Chondrocyte (in vitro differentiated cells): ENCODE results near the gene TRIM32. TPM values are rescaled to one million over a fixed set of nuclear protein-coding genes. Genes with fewer than 3 reads are reported as not detected.

Experiments
- DNase-seq: peaks from one replicate; pipeline ENCODE4 v3.0.0; 2021; ENCODE audit warnings: mixed read lengths, low spot score
- H3K27ac Mint-ChIP-seq: one replicate; pipeline ENCODE4 v1.8.0; 2021; ENCODE audit warnings: mild to moderate bottlenecking, moderate library complexity, mixed read lengths; ENCODE audit not compliant: unreplicated experiment
- H3K27me3 Mint-ChIP-seq: 2 replicates; pipeline ENCODE4 v1.8.0; 2021; ENCODE audit warnings: low read depth, mixed read lengths
- H3K36me3 Mint-ChIP-seq: 2 replicates; pipeline ENCODE4 v1.8.0; 2021; ENCODE audit warnings: low read depth, mixed read lengths
- H3K4me1 Mint-ChIP-seq: 2 replicates; pipeline ENCODE4 v1.8.0; 2021; ENCODE audit warnings: low read depth, mild to moderate bottlenecking, mixed read lengths
- H3K4me3 Mint-ChIP-seq: one replicate; pipeline ENCODE4 v1.8.0; 2021; ENCODE audit warnings: mild to moderate bottlenecking, moderate library complexity, mixed read lengths; ENCODE audit not compliant: unreplicated experiment
- H3K9me3 Mint-ChIP-seq: 2 replicates; pipeline ENCODE4 v1.8.0; 2021; ENCODE audit warnings: low read depth, mixed read lengths
- total RNA-seq: library from RNA; stranded (reverse); gene quantifications from 3 replicates; pipeline ENCODE4 v1.2.1, GENCODE V29; 2021
- TF ChIP-seq, protein P1 (sequence below): fragments of 200-600 bp; sonication (generic); IDR thresholded peaks from 2 replicates; pipeline ENCODE4 v1.5.0; 2021; ENCODE audit warnings: antibody characterized with exemption, mild to moderate bottlenecking, moderate library complexity

The TRIM32 gene
- total RNA-seq, 1 donor from 2014 or later, result 40.1 TPM

DNA sequence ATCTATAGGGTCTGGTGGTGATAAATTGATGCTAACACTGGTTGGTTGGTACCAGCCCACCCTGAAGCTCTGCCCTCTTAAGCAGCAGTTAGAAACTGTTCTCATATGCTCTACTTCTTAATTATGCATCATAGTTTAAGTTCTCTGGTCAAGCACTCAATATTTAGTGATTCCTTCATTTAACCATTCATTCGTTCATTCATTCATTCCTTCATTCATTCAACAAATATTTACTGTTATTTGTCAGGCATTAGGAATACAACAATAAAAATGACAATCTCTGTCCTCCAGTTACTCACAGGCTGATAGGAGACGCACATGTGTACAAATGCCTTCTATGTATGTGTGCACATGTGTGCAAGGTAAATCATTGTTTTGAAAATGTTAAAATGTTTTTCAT lies 54.6 kb downstream of the TRIM32 start:
- peaks cover 65% of the 10 kb centered on the region for H3K27me3 Mint-ChIP-seq
- H3K36me3 Mint-ChIP-seq, result no peaks in the 10 kb centered on the region
- TF ChIP-seq, protein P1, sequence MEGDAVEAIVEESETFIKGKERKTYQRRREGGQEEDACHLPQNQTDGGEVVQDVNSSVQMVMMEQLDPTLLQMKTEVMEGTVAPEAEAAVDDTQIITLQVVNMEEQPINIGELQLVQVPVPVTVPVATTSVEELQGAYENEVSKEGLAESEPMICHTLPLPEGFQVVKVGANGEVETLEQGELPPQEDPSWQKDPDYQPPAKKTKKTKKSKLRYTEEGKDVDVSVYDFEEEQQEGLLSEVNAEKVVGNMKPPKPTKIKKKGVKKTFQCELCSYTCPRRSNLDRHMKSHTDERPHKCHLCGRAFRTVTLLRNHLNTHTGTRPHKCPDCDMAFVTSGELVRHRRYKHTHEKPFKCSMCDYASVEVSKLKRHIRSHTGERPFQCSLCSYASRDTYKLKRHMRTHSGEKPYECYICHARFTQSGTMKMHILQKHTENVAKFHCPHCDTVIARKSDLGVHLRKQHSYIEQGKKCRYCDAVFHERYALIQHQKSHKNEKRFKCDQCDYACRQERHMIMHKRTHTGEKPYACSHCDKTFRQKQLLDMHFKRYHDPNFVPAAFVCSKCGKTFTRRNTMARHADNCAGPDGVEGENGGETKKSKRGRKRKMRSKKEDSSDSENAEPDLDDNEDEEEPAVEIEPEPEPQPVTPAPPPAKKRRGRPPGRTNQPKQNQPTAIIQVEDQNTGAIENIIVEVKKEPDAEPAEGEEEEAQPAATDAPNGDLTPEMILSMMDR, result no peak
- H3K4me1 Mint-ChIP-seq, result peaks cover 6% of the 10 kb centered on the region
- H3K4me3 Mint-ChIP-seq, result no peak overlapping the region
- no peaks in the 10 kb centered on the region for H3K9me3 Mint-ChIP-seq
- H3K27ac Mint-ChIP-seq, result no peak overlapping the region
- no peak for DNase-seq

DNA sequence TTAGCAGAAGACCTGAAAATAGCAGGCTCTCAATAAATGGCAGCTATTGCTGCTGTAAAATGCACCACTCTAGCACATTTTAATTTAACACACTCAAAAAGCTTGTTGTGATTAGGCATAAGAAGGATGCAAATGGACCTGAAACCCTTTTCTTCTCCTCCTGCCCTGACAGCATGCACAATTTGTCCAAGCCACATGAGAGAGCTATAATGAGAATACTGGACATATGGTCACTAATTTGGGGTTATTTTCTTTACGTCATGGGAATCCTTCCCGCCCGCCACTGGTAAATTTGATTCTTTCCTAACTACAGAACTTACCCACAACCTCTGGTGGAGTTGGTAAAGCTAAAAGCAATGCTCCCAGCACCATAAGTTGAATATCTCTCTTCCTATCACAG lies 62.1 kb downstream of the TRIM32 start:
- Mint-ChIP-seq H3K27me3 (peaks cover 62% of the 10 kb centered on the region), H3K27ac (no peak overlapping the region), H3K4me1 (no peaks in the 10 kb centered on the region), H3K9me3 (no peaks in the 10 kb centered on the region), H3K4me3 (no peak overlapping the region), H3K36me3 (no peaks in the 10 kb centered on the region)
- DNase-seq, result no peak
- TF ChIP-seq, protein P1, result no peak

DNA sequence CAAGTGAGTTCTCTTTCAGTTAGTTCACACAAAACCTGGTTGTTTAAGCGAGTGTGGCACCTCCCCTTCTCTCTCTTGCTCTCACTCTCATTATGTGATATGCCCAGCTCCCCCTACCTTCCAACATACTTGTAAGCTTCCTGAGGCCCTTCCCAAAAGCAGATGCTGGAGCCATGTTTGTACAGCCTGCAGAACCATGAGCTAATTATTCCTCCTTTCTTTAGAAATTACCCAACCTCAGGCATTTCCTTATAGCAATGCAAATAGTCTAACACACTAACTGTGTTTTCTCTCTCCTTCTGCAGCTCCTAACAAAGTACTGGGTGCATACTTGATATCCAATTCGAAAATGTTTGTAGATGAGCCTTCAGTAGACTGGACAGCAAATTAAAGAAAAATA lies 62.7 kb downstream of the TRIM32 start:
- Mint-ChIP-seq H3K36me3 (no peaks in the 10 kb centered on the region), H3K4me3 (no peak overlapping the region), H3K9me3 (peaks cover under 1% of the 10 kb centered on the region), H3K4me1 (no peaks in the 10 kb centered on the region), H3K27me3 (peaks cover 56% of the 10 kb centered on the region), H3K27ac (no peak overlapping the region)
- no peak for DNase-seq
- TF ChIP-seq, protein P1, result no peak

DNA sequence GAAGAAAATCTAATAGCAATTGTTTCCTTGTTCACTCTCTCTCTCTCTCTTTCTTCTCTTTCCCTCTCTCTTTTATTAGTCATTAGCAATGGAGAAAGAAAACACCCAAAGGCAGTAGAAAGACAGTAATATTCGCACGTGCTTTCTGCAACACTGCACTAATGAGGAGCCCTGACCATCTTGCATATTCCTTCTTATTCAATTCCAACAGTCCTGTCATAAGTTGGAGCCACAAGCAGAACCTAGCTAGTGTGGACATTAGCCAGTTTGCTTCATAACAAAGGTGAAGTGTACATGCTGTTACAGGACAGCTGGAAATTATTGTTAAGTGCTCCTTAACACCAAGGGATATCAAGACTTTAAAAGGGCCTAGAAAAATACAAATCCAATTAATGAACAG lies 63.4 kb downstream of the TRIM32 start:
- DNase-seq, result no peak
- TF ChIP-seq, protein P1, result no peak
- H3K27ac Mint-ChIP-seq, result no peak overlapping the region
- peaks cover 49% of the 10 kb centered on the region for H3K27me3 Mint-ChIP-seq
- peaks cover 1% of the 10 kb centered on the region for H3K36me3 Mint-ChIP-seq
- H3K9me3 Mint-ChIP-seq, result peaks cover 4% of the 10 kb centered on the region
- H3K4me3 Mint-ChIP-seq, result no peak overlapping the region
- H3K4me1 Mint-ChIP-seq, result no peaks in the 10 kb centered on the region
